ENCODE measurements around the gene RNF41. TPM values are rescaled to one million over a fixed set of nuclear protein-coding genes. Genes with fewer than 3 reads are reported as not detected.

RNF41 gene
- total RNA-seq, 1 donor from 2014 or later: 49.6 TPM

DNA sequence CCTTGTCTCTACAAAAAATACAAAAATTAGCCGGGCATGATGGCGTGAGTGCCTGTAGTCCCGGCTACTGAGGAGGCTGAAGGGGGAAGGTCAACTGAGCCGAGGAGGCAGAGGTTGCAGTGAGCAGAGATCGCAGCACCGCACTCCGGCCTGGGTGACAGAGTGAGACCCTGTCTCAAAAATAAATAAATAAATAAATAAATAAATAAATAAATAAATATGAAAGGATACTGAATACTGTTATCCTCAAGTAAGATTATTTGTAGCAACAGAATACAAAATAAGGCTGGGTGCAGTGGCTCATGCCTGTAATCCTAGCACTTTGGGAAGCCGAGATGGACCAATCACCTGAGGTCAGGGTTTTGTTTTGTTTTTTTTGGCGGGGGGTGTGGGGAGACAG is 1.9 kb downstream of the RNF41 start:
- TF ChIP-seq, protein P1, sequence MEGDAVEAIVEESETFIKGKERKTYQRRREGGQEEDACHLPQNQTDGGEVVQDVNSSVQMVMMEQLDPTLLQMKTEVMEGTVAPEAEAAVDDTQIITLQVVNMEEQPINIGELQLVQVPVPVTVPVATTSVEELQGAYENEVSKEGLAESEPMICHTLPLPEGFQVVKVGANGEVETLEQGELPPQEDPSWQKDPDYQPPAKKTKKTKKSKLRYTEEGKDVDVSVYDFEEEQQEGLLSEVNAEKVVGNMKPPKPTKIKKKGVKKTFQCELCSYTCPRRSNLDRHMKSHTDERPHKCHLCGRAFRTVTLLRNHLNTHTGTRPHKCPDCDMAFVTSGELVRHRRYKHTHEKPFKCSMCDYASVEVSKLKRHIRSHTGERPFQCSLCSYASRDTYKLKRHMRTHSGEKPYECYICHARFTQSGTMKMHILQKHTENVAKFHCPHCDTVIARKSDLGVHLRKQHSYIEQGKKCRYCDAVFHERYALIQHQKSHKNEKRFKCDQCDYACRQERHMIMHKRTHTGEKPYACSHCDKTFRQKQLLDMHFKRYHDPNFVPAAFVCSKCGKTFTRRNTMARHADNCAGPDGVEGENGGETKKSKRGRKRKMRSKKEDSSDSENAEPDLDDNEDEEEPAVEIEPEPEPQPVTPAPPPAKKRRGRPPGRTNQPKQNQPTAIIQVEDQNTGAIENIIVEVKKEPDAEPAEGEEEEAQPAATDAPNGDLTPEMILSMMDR (IDR thresholded peaks at IDR 0.05; ENCODE audit: unreplicated experiment): no peak
- H3K9me3 Mint-ChIP-seq: no peaks in the 10 kb centered on the region
- H3K36me3 Mint-ChIP-seq: peaks cover 11% of the 10 kb centered on the region
- H3K4me1 Mint-ChIP-seq: peaks cover 27% of the 10 kb centered on the region
- DNase-seq (ENCODE audit: low spot score in 2 of 2, unreplicated experiment in 2 of 2): no peak
- H3K27ac Mint-ChIP-seq: peak overlapping the region; percentile 77
- peak overlapping the region; percentile 36 for H3K4me3 Mint-ChIP-seq
- H3K27me3 Mint-ChIP-seq (ENCODE audit: low read depth): no peaks in the 10 kb centered on the region

DNA sequence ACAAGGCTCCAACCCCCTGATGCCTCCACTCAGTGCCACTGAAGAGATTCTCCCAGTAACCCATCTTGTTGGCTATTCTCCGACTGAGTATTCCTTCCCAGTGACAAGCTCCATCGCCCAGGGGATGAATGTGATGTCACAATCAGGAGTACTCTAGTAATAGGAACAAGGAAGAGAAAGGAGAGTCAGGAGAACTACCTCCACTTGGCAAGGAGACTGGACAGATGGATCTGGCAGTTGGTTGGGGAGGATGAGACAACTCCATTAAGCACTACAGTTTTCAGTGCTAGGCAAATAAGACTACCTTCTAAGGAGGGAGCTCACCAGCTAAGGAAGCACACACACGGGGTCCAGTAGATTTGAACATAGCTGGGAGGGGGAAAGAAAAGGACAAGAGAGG is 5.3 kb downstream of the RNF41 start:
- Mint-ChIP-seq H3K4me3 (no peak overlapping the region), H3K9me3 (no peaks in the 10 kb centered on the region), H3K4me1 (peaks cover 8% of the 10 kb centered on the region), H3K27ac (peak overlapping the region; percentile 0), H3K27me3 (ENCODE audit: low read depth) (no peaks in the 10 kb centered on the region), H3K36me3 (peaks cover 24% of the 10 kb centered on the region)
- DNase-seq (ENCODE audit: low spot score in 2 of 2, unreplicated experiment in 2 of 2): no peak
- TF ChIP-seq, protein P1 (IDR thresholded peaks at IDR 0.05; ENCODE audit: unreplicated experiment): no peak

DNA sequence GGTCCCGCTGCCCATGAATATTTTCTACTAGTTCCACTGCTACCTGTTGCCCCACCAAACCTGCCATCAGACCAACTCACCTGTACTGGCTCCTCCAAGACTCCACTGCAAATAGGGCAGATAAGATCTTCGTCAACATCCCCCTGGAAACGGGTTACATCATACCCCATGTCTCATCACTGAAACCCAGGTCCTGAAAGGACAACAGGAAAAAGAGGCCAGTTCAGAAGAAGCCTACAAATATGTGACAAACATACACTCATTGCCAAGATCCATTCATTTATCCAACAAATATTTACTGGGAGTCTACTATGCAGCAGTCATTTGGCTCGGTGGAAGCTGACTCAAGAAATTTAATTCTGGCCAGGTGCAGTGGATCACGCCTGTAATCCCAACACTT is 7.8 kb downstream of the RNF41 start:
- Mint-ChIP-seq H3K4me3 (no peak overlapping the region), H3K27me3 (ENCODE audit: low read depth) (no peaks in the 10 kb centered on the region), H3K27ac (no peak overlapping the region), H3K9me3 (no peaks in the 10 kb centered on the region), H3K36me3 (peaks cover 40% of the 10 kb centered on the region), H3K4me1 (no peaks in the 10 kb centered on the region)
- TF ChIP-seq, protein P1 (IDR thresholded peaks at IDR 0.05; ENCODE audit: unreplicated experiment): no peak
- no peak for DNase-seq (ENCODE audit: low spot score in 2 of 2, unreplicated experiment in 2 of 2)

DNA sequence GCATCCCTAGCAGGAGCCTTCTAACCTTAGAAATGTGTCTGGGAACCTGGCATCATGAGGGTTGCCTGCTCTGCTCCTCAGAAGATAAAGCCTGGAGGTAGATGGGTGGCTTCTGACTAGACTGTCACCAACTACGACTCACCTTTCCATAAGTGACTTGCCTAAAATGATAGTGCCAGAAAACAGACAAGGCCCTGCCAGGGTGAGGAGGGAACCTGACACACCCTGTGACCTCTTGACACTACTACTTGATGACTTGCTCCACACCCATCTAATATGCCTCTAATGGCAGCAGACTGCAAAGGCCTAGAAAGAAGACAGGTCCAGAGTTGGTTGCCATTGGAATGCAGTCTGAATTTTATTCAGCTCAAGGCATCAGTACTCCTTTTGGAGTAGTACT is 9.4 kb downstream of the RNF41 start:
- no peak overlapping the region for H3K4me3 Mint-ChIP-seq
- H3K27ac Mint-ChIP-seq: no peak overlapping the region
- no peaks in the 10 kb centered on the region for H3K9me3 Mint-ChIP-seq
- TF ChIP-seq, protein P1 (IDR thresholded peaks at IDR 0.05; ENCODE audit: unreplicated experiment): no peak
- no peak for DNase-seq (ENCODE audit: low spot score in 2 of 2, unreplicated experiment in 2 of 2)
- no peaks in the 10 kb centered on the region for H3K4me1 Mint-ChIP-seq
- H3K36me3 Mint-ChIP-seq: peaks cover 46% of the 10 kb centered on the region
- no peaks in the 10 kb centered on the region for H3K27me3 Mint-ChIP-seq (ENCODE audit: low read depth)

DNA sequence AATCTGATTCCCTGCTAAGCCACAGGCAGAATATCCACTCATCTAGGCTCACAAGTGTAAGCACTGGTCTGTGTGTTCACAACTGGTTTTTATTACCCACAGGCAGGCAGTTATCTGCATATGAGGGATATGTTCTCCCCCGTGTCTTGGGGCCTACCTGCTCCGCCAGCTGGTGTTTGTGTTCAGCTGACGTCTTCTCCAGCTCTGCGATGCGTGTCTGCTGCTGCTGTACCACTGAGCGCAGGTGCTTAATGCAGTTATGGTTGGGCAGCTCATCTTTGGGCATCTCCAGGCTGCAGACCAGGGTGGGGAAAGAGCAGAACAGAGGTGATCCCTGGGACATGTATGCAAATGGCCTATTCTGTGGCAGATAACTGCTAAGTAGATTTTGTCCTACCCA is 13.7 kb downstream of the RNF41 start:
- no peaks in the 10 kb centered on the region for H3K27me3 Mint-ChIP-seq (ENCODE audit: low read depth)
- H3K9me3 Mint-ChIP-seq: no peaks in the 10 kb centered on the region
- no peak for DNase-seq (ENCODE audit: low spot score in 2 of 2, unreplicated experiment in 2 of 2)
- no peaks in the 10 kb centered on the region for H3K4me1 Mint-ChIP-seq
- peaks cover 39% of the 10 kb centered on the region for H3K36me3 Mint-ChIP-seq
- H3K4me3 Mint-ChIP-seq: no peak overlapping the region
- TF ChIP-seq, protein P1 (IDR thresholded peaks at IDR 0.05; ENCODE audit: unreplicated experiment): no peak
- no peak overlapping the region for H3K27ac Mint-ChIP-seq

Measured in mesothelial cell of epicardium (in vitro differentiated cells).